HCEC 1CT (cell line): ENCODE results near the gene ZGRF1.
"Not testable (repeated sequence)": the region's sequence is repeated elsewhere in the genome, so short reads cannot be mapped to it uniquely, and the experiment has no call there.

Experiments
- DNase-seq: peaks from one replicate; pipeline ENCODE4 v3.0.0-alpha.2; 2017

Gene ZGRF1

DNA sequence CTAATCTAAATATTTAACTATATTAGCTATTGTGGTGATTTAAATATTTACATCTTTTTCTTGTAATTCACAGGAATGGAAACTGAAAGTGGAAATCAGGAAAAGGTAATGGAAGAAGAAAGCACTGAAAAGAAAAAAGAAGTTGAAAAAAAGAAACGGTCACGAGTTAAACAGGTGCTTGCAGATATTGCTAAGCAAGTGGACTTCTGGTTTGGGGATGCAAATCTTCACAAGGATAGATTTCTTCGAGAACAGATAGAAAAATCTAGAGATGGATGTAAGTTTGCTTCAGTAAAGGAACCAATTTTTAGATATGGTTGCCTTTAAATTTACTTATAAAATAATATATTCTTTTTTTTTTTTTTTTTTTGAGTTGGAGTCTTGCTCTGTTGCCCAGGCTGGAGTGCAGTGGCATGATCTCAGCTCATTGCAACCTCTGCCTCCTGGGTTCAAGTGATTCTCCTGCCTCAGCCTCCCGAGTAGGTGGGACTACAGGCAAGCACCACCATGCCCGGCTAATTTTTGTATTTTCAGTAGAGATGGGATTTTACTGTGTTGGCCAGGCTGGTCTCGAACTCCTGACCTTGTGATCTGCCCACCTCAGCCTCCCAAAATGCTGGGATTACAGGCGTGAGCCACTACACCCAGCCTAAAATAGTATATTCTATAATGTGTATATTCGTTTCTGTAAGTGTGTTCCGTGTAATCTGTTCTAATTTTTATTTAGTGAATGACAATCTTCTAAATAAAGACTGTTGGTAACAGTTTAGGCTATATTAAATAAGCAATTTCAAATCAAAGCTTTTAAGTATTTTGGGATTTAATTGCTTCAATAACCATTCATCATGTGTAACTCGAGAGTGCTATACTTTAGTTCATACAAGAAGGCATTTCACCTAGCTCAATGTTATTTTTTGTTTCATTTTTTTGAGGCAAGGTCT is 8.2 kb upstream of the ZGRF1 start:
- not testable (repeated sequence) for DNase-seq

DNA sequence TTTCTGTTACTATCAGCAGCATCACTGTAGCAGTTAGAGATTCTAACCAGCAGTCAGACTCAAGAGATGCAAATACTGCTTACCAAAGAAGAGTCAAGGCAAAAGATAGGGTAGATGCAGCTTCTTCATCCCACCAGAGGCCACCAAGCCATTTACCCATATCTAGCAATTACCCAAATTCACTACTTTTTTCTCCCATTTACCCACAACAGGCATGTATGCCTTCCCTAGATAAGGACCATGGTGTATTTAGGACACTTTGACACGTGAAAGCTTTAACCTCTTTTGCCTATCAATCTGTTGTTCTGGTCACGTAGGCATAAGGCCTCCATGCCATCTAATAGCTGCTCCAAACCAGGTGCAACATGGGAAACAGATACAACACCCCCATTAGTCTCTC is 5.8 kb upstream of the ZGRF1 start:
- no peak for DNase-seq

DNA sequence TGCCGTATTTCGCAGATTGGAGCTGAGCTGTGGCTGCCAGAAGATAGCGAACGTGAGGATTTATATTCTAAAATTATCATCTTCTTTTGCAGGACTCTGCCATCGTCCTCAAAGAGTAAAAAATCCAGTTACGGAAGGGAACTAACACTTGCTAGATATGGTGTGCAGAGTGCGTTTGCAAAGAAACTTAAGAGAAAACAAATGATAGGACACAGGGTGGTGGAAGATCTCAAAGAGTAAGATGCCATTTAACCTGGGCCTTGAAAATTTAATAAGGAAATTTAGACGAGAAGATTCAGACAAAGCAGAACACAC is 800 bp upstream of the ZGRF1 start:
- no peak for DNase-seq

DNA sequence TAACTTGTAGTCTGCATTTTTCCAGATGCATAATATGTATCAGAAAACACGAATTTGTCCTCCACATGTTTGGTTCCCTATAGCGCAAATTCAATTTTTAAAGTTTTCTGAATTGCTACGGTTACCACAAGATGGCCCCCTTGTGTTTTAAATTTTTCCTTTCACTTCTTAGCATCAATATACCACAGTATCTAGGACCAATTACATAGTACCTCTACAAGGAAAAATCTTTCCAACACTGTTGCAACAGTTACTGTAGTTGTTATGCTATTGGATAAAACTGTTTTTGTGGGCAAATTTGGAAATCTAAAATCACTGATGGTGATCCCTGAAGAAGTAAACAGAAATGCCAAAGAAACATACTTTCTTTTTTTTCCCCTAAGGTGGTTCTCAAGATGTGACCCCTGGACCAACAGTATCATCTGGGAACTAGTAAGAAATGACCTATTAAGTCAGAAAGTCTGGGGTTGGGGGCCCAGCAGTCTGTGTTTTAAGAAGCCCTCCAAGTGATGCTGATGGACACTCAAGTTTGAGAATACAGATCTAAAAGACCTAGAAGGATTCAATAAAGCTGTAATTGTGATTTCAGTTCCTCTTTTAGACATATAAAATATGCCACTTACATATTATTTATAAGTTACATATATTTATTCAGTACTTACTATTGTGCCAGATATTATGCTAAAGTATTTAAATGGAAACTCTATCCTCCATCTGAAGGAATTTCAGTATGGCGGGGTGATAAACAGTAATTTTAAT is 3.1 kb downstream of the ZGRF1 start:
- peak; percentile 28 for DNase-seq

DNA sequence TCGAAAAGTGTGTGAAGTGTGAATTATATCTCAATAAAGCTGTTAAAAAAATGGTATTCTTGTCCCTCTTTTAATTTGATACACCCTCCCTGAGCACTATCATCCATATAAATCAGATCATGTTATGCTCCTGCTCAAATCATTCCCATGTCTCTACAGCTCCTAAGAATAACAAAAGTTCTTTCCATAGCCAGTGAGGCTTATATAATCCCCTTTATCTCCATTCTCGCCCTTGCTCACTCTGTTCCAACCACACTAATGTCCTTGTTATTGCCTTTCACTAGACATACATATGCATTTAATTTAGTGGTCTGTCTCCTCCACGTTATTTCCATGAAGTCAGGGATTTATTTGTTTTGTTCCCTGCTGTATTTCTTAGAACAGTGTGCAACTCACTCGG is 10.5 kb downstream of the ZGRF1 start:
- no peak for DNase-seq

DNA sequence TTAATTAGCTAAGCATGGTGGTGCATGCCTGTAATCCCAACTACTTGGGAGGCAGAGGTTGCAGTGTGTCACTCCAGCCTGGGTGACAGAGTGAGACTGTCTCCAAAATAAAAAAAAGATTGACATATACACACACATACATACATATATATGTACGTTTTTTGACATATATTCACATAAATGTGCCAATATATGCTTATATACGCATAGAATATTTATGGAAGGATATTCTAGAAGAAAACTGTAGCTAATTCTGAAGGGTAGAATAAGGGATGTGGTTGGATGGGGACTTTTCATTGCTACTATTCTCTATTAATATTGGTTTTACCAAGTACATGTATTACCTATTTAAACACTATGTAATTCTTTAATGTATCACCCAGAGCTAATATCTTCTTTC is 19.7 kb downstream of the ZGRF1 start:
- DNase-seq = no peak

DNA sequence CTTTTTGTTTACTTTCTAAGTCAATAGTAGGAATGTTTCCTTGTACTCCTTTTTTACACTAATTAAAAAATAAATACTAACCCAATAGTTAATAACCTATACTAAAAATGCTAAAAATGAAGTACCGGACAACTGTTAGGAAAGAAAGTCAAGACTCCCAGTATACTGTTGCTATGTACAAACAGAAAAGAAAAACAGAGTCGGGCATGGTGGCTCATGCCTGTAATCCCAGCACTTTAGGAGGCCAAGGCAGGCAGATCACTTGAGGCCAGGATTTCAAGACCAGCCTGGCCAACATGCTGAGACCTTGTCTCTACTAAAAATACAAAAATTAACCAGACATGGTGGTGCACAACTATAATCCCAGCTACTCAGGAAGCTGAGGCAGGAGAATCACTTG is 23.9 kb downstream of the ZGRF1 start:
- DNase-seq = not testable (repeated sequence)

DNA sequence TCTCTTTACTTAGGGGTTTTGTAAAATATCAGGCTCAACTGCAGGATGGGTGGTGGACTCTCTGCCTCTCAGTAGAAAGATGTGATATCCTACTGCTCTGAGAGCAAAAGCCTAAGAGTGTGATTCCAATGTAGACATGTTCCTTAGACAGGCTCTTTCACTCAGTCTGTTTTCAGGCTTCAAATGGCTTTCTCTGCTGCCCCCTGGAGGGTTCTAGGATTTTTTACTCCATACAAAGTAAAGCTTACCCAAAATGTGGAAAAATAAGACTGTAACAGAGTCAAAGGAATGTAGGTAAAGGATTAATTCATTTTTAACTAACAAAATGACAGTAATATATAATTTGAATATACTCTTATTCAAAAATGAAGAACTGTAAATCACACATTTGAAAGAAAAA is 32.1 kb downstream of the ZGRF1 start:
- DNase-seq = peak; percentile 45

DNA sequence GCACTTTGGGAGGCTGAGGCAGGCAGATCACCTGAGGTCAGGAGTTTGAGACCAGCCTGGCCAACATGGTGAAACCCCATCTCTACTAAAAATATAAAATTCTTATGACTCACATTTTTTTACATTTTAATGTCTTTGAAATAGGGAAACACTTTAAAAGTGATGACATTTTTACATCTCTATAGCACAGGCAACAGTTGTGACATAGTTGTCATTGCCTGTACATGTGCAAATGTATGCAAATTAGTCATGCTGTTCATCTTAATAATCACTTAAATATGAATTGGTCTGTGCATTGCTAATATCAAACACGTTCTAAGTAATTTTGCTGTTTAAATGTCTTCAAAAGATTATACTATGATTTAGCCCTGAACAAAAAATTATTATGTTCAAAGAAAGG is 41.7 kb downstream of the ZGRF1 start:
- no peak for DNase-seq

DNA sequence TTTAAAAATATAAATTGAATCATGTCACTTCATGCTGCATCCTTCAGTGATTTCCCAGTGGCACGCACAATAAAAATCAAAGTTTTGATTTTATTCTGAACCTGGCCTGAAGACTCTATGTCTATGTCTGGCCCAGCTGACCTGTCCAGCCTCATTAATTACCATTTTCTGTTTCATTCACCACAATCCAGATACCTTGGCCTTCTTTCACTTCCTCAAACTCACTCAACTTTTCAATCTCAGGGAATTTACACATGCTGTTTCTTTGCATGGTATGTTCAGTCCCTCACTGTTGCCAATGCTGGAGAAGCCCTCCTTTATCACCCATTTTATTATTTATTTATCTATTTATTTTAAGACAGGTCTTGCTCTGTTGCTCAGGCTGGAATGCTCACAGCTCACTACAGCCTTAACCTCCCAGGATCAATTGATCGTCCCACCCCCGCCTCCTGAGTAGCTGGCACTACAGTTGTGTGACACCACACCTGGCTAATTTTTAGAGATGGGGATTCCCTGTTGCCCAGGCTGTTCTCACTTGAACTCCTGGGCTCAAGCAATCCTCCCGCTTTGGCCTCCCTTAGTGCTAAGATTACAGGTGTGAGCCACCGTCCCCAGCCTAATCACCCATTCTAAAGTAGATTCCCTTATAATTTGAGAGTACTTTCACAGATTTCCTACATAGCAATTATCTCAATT is 43.1 kb downstream of the ZGRF1 start:
- DNase-seq = no peak

DNA sequence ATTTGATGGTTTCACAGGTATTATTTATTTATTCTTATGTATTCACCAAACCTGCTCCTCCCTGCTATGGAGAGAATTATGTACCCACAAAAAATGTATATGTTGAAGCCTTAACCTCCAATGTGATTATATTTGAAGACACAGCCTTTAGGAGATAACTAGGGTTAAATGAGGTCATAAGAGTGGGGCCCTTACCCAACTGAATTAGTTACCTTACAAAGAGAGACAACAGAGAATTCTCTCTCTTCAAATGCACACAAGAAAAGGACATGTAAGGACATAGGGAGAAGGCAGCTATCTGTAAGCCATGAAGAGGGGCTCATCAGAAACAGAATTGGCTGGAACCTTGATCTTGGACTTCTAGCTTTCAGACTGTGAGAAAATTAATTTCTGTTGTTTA is 44.0 kb downstream of the ZGRF1 start:
- no peak for DNase-seq

DNA sequence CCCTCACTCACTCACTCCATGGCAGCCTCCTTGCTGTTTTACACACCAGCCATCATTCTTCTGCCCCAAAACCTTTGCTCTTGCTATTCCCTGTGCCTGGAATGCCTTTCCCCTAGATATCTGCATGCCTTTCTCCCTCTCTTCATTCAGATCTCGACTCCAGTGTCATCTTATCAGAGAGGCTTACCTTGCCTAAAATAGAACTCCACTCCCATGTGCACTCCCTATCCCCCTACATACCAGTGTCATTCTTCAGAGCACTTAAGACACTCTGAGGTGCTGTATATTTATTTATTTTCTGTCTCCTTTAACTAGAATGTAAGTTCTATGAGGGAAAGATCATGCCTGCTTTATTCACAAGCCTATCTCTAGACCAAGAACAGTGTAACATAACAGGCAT is 45.1 kb downstream of the ZGRF1 start:
- no peak for DNase-seq

DNA sequence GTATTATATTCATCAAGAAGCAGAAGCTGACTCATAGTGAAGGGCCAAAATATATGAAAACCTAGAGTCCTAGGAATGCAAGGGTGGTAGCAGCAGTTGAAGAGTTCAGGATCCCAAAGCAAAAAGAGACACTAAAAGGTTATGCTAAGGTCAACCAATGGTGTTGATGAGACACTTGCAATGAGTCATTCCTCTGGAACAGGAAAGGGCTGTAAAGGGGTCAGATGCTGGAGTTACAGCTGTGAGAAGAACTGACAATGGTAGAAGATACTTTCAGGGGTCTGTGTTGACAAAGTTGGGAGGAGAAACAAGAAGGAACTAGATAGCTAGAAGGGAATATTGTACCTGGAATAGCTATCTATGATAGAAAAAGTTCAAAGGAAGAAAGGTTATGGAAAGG is 47.5 kb downstream of the ZGRF1 start:
- DNase-seq = peak; percentile 60

DNA sequence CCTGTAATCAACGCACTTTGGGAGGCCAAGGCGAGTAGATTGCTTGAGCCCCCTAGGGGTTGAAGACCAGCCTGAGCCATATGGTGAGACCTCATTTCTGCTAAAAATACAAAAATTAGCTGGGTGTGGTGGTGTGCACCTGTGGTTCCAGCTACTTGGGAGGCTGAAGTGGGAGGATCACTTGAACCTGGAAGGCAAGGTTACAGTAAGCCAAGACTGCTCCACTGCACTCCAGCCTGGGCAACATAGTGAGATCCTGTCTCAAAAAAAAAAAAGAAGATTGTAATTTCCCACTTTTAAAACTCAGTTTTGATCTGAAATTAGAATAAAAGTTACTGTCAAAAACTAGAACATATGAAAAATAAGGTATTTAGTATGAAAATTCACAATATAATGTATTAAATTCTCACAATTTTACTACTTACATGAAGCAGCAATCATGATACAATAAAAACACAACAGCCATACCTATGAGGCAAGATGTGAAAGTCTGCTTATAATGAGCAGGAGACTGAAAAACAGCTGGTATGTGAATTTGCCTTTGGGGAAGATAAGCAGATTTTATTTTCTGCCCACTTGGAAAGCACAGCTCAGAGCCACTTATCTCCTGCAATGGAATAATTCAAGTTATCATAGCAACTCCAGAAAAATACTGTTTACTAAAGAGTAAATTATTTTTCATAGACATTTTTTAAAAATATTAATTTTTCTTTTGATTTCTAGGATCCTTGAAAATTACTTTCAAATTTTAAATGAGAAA is 50.6 kb downstream of the ZGRF1 start:
- DNase-seq = no peak

DNA sequence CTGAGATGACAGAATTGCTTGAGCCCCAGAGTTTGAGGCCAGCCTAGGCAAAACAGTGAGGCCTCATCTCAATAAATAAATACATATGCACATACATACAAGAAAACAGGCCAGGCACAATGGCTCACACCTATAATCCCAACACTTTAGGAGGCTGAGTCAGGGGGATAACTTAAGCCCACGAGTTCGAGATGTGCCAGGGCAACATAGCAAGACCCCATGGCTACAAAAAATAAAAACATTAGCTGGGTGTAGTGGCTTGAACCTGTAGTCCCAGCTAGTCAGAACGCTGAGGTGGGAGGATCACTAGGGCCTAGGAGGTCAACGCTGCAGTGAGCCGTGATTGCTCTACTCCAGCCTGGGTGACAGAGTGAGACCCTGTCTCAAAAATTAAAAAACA is 69.2 kb downstream of the ZGRF1 start:
- DNase-seq = no peak

DNA sequence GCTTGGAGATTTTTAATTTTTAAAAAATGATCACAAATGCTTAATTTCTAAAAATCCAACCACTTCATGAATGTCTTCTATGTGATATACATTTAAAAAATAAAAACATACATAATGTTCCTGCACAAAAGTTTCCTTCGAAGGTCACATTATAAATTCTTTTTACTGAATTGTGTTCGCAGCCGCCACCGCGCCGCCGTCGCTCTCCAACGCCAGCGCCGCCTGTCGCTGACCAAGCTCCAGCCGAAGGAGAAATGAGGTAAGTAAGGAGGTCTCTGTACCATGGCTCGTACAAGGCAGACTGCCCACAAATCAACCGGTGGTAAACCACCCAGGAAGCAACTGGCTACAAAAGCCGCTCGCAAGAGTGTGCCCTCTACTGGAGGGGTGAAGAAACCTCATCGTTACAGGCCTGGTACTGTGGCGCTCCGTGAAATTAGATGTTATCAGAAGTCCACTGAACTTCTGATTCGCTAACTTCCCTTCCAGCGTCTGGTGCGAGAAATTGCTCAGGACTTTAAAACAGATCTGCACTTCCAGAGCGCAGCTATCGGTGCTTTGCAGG is 71.9 kb downstream of the ZGRF1 start:
- no peak for DNase-seq

DNA sequence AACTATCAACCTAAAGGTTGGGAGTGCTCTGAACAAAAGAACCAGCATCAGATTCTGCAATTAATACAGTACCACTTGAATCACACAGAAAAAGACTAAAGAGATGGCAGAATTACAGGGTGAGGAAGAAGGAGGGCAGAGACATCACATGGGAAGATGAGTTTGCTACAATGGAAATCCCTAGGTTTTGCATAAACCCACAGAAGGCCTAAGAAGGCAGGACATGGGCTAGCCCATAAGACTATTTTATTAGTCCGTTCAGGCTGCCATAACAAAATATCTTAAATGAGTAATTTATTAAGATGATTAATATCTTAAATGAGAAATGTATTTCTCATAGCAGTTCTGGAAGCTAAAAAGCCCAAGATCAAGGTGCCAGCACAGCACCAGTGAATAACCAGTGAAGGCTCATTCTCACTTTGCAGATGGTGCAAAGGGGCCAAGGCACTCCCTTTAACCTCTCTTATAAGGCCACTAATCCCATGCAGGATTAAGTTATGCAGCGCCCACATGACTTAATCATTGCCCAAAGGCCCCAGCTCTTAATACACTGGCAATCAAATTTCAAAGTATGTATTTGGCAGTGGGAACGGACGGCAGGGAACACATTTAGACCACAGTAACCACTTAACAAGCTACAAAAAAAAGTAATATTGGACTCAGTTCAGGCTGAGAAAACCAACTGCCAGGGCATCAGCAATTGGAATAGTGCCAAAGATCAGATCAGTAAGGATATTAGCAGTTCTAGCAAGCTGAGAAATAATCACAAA is 73.1 kb downstream of the ZGRF1 start:
- DNase-seq = no peak

DNA sequence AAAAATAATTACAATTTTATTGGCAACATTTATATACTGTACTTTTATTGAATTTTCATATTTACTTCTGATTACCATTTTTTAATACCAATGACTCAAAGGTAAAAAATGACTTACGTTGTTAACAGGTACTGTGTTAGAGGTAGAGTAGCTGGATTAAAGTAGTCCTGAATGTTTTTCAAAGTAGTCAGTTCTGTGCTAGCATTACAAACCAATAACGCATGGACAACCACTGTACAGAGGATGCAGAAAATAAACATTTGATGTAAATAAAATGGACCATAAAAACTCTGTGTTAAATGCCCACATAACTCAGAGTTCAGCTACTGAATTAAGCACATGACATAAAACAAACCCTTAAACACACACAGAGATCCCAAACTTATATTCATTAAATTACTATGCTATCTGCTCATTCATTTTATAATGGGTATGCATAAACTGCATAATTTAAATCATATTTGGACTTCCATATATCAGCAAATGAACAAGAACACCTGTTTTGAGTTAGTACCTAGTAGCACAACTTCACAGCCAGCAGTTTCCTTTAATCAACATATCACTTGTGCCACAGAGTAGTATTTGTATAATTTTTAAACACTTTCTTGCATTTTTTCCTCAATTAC is 74.3 kb downstream of the ZGRF1 start:
- DNase-seq = no peak

DNA sequence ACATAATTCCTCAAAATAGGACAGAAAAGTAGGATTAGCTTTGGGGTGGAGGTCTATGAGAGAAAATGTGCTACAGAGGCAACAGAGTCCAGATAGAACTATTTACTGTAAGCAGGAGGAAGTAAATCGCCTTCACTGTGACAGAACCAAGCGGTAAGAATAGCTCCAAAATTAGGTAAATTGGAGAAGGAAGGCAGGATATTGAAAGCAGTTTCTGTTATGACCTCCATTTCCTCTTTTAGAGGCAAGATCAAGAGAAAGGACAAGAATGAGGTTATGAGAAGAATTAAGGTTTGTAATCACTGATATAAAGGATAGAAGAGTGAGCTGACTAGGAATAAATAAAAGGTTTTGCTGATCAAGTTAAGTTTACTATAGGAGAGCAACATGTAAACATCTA is 76.6 kb downstream of the ZGRF1 start:
- DNase-seq = no peak

DNA sequence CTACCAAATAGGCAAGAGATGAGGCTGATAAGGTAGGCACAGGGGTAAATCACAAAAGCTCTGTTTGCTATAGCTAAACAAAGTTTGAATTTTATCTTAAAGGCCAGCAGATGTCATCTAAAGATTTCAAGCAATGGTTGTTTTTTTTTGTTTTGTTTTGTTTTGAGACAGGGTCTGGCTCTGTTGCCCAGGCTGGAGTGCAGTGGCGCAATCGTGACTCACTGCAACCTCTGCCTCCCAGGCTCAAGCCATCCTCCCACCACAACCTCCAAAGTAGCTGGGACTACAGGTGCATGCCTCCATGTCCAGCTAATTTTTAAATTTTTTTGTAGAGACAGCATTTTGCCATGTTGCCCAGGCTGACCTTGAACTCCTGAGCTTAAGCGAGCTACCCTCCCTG is 77.7 kb downstream of the ZGRF1 start:
- DNase-seq = no peak

DNA sequence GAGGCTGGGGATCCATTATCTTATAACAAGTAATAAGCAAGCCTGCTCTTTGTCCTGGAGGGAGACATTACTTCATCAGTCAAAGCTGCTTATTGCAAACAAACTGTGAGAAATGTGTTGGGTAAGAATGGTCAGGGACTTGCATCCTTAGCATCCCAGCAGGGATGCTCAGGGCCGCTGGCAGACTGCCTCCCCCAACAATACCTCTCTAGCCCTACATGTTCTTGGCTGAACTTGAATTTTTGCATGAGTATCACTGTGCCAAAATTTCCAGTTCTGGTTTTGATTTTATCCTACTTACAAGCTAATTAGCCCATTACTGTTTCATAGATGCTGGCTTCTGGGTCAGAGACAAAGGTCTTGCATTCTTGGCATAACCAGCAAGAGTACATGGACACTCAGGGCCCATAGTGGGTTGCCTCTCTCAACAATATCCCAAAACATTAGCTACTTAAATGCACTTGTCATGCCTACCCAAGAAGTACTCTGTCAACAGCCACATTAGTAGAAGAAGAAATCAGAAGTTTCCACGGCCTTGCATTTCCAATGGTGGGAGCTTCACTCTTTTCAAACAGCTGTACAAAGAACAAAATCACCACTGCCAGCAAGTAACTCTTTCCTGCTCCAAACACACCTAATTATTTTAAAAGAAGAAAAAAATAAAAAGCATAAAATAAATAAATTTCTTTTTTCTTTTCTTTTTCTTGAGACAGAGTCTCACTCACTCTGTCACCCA is 78.9 kb downstream of the ZGRF1 start:
- DNase-seq = no peak
